GM18520 (cell line): ENCODE measurements around the gene NDUFS7.

ENCODE experiments used
- ATAC-seq: cut with Tn5 transposase; IDR thresholded peaks from one replicate; pipeline ENCODE4 v1.9.1; 2021; ENCODE audit not compliant: unreplicated experiment

The NDUFS7 gene

GRCh38 chr19:1384478-1385110, 887 bp downstream of the NDUFS7 start:
- ATAC-seq: no peak

DNA sequence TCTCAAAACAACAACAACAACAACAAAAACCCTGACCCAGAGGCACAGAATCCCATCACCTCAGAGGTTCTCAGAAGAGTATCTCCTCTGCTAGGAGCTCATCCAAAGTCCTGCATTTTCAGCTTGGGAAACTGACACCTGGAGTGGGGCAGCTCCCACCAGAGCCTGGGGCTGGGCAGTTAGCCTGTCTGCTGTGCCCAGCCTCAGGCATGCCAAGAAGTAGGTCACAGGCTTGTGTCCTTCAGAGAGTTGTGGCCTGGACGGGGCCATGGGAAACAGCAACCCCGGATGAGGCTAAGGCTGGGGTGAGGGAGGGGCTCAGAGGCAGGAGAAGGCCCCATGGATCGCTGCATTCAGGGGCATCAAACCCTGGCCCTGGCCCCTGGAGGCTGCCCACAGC, 2.1 kb downstream of the NDUFS7 start:
- ATAC-seq: no peak

GRCh38 chr19:1386945-1387683, 3.4 kb downstream of the NDUFS7 start:
- ATAC-seq: no peak

- no peak for ATAC-seq
Observed at GRCh38 chr19:1387684-1388636, 4.3 kb downstream of the NDUFS7 start.

GRCh38 chr19:1388637-1389026, 4.9 kb downstream of the NDUFS7 start:
- ATAC-seq: no peak

GRCh38 chr19:1389033-1389940, 5.6 kb downstream of the NDUFS7 start:
- ATAC-seq: no peak

DNA sequence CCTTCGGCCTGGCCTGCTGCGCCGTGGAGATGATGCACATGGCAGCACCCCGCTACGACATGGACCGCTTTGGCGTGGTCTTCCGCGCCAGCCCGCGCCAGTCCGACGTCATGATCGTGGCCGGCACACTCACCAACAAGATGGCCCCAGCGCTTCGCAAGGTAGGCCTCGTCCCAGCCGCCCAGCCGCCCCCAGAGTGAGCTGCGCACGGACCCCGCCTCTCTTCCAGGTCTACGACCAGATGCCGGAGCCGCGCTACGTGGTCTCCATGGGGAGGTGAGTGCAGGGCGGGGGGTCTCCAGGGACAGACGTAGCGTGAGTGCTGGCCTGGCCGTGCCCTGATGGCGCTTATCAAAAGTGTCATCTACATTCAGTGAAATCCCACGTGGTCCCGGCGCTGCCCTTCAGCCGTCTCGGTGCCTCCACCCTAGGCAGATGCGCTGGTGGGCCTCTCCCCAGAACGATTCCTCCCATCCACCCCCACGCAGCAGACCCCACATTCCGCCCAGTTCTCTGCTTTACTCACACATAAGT, 7.2 kb downstream of the NDUFS7 start:
- no peak for ATAC-seq

DNA sequence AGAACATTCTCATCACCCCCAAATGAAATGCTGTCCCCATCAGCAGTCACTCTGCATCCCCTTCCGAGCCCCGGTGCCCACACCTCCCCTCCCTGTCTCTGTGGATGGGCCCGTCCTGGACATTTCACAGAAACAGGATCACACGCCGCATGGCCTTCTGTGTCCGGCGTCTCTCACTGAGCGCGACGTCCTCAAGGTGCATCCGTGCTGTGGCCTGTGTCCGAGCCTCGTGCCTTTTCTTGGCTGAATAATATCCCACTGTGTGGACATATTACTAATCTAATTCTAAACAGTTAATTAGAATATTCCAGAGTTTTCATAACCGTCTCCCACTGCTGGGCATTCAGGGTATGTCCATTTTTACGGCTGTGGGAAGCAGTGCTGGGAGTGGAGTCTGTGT, 8.7 kb downstream of the NDUFS7 start:
- ATAC-seq: no peak

- no peak for ATAC-seq
Observed at GRCh38 chr19:1392939-1393530, 9.3 kb downstream of the NDUFS7 start.

GRCh38 chr19:1393841-1394240, 10.1 kb downstream of the NDUFS7 start:
- no peak for ATAC-seq

DNA sequence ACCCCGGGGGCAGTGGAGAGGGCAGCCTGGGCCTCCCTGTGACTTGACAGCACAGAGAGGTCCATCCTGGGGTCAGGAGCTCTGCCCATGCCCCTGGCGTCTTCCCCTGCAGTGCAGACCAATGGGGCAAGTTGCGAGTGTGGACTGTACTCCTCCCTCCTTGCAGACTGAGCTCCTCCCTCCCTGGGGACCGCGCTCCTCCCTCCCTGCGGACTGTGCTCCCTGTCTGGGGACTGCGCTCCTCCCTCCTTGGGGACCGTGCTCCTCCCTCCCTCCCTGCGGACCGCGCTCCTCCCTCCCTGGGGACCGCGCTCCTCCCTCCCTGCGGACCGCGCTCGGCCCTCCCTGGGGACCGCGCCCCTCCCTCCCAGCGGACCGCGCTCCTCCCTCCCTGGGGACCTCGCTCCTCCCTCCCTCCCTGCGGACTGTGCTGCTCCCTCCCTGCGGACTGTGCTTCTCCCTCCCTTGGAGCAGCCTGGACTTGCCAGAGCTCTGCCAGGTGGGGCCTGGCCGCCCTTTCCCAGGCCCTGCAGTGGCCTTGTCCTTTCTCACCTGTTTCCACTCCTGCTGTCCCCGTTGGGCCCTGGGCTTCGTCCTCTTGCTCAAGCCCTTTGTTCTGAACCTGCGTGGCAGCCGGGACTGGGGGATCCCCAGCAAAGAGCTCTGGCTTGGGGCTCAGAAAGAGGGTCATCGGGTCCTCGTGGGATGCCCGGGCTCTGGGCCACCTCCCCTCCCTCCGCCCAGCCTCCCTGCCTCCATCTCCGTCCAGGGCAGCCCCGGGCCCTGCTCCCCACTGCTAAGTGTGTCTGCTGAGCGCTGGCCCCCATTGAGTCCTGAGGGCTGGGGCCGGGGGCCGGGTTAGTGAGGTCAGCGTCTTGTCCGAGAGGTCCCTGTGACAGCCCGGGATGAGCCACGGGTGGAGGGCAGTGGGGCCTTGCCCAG, 10.8 kb downstream of the NDUFS7 start:
- ATAC-seq: no peak

- no peak for ATAC-seq
Observed at GRCh38 chr19:1395194-1396018, 11.7 kb downstream of the NDUFS7 start.

DNA sequence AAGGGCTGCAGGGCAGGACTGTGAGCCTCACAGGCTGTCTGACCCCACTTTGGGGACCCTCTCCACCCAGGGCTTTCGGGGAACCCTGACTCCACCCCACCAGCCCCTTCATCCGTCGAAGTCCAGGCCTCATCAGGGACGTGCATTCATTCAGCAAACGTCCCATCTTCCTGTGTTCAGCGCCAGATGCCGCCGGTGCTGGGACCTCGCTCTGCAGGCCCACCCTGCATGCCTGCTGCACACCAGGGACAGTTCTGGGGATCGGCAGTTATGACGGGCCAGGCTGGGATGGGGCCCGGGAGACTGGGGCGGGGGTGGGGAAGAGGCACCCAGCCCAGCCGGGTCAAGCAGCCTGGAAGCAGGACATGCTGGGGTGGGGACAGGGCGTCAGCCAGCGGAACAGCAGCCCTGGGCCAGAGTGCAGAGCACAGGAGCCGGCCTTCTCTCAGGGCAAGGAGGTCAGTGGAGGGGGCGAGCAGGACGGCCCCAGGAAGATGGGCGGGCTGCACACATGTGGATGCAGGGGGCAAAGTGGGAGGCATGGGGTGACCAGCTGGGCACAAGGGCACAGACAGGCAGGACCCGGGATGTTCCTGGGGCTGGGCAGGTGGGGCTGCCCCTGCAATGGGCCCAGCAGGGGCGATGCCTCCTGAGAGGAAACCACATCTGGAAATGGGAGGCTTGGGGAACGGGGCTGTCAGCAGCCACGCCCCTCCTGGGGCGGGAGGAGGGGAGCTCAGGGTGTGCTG, 12.5 kb downstream of the NDUFS7 start:
- ATAC-seq: no peak

DNA sequence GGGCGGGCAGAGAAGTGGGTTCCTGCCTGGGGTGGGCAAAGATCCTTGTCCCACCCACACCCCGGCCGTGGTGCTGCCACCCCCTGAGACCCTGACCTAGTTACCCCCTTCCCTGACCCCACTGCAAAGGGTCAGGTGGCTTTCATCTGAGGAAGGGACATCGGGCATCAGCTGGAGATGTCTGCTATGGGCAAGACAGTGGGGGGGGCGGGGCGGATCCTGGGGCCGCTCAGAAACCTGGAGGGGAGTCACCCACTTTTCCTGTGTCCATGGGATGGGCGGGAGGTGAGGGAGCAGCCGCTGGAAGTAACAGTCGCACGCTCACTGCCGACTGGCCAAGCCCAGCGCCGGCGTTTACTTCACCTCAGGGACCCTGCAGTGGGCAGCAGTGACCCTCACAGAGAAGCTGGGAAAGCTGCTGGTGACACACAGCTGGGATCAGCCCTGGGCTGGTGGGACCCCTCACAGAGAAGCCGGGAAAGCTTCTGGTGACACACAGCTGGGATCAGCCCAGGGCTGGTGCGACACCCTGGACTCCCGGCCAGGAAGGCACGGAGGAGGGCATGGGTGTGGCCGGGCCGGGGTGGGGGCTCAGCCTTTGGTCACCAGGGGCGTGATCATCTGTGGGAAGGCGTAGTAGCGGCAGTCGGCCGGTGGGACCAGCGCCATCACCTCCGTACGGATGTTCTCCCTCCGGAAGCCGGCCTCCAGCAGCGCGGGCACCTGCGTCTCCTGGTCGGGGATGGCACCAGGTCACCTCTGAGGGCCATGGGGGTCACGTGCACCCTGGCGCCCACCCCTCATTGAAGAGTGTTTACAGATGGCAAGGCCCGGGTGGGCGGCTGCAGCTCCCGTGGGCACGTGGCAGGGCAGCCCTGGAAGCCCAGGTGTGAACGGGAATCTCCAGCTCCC, 13.3 kb downstream of the NDUFS7 start:
- no peak for ATAC-seq

GRCh38 chr19:1397838-1398237, 14.1 kb downstream of the NDUFS7 start:
- ATAC-seq: no peak

- no peak for ATAC-seq
Observed at GRCh38 chr19:1399079-1399478, 15.4 kb downstream of the NDUFS7 start.
